GM19099 (cell line): ENCODE measurements around the gene TSPAN2.

Experiments used
- POLR2A ChIP-seq: IDR thresholded peaks from 3 replicates; pipeline ENCODE4 v1.6.1; 2011; ENCODE audit warnings: low read depth; ENCODE audit not compliant: insufficient read length; ENCODE audit errors: extremely low read depth

TSPAN2 gene

DNA sequence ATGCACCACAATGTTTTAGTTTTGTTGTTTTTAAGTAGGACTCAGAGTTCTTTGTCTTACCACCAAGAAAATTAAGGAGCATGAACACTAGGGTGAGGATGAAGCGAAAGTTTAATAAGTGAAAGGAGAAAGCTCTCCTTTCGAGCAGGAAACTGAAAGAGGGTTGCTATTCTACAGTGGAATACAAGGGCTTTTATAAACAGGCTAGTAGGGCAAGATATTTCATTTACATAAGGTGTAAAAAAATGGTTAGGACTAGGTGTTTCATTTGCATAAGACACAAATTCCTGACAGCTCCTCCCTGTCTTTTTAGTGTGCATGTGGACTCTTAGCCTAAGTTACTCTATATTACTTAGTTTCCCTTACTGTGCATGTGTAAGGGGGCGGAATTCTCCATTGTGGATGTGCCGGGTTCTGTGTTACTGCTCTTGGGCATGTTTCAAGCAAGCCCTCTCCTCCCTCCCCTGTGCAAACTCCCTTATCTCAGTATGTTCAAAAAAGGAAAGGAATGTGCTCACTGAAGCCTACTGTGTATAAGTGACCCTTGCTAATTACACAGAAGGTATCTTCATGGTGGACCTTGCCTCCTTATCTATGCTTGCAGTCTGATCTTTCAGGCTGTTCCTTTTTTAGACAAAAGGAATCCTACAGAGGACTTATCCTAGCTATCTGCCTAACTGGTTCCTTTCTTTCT is 52.3 kb downstream of the TSPAN2 start:
- TF ChIP-seq POLR2A, result no peak

DNA sequence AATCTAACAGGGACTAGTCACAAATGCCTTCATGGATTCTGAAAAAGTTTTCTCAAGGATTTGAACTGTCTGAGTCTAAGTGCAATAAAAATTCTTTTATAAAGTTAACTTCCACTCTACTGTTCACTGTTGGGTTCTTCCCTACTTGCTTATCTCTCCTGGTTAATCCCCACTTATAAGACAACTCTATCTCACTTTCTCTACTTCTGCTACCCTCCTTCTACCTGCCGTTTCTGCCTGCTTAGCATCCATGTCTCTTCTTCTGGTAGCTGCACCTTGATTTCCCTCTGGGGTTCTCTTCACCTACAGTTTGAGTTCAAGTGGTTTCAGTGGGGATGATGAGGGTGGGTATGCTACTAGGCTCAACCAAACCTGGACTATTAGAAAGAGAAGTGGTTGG is 53.7 kb downstream of the TSPAN2 start:
- no peak for TF ChIP-seq POLR2A

DNA sequence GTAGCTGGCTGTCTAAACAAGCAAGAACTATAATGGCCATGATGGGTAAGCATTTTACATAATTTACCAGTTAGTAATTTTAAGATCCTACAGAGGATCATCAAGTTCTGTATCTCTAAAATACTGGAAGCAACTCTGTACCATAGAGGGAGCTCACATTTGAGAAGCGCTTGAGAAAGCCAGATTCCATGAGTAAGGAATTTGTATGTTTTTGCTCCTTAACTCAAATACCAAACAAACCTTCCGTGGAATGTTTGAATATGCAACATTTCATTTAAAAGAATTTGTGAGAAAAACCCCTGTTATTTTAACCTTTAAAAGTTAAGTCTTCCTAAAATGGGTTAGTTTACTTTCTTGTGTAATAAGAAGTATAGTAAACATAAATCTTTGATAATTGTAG is 57.7 kb downstream of the TSPAN2 start:
- no peak for TF ChIP-seq POLR2A

DNA sequence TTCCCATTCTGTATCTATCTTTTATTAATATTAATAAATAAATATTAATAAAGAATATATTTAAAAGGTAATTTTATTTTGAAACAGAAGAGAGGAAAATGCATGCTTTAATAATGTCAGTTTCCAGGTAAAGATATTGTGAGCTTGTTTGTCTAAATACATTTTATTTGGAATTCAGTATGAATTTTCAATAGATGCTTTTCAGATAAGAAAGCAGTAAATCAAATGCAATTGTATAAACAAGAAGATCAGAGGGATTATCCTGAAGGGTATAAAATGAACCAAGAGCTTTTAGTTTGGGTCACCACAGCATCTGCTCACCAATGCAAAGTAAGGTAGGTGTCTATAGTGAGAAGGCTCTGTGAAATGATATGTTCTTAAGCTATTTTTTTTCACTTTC is 59.8 kb downstream of the TSPAN2 start, which contains the start of gene TSHB:
Gene TSHB (plus strand): TSS at position 301 of the 400 bp plus-strand sequence. CDS start 3,537 bp downstream, outside the sequence.
- no peak for TF ChIP-seq POLR2A

DNA sequence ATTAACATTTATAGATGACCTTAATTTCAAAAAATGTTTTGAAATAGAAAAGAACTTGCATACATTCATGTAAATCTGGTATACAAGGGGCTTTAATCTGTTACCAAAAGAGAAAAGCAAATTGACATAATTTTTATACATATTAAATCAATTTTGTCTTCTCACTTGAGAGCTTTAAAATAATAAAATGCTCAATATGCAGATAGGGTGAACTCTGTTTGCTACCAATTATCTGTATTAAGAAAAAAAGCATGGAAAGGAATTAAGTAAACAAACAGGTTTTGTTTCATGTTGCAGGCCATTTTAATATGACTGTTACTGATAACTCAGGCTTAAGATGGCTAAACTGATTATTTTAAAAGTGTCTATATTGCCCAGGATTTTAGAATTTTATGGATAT is 65.7 kb downstream of the TSPAN2 start:
- TF ChIP-seq POLR2A, result no peak

DNA sequence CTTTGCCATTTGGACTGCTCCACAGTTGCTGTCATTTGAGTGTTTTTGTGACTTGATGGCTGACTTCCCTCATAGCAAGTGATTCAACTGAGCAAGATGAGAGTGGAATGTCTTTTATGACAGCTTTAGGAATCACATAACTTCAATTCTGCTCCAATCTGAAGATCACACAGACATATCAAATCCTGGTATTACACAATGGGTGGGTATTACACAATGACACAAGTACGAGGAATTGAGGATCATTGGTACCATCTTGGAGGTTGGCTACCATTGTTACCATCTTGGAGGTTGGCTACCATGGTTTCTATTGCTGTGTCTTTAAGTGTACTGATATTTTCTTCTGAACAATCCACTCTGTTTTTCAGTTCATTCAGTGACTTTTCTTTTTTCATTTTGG is 68.2 kb downstream of the TSPAN2 start:
- TF ChIP-seq POLR2A, result no peak

DNA sequence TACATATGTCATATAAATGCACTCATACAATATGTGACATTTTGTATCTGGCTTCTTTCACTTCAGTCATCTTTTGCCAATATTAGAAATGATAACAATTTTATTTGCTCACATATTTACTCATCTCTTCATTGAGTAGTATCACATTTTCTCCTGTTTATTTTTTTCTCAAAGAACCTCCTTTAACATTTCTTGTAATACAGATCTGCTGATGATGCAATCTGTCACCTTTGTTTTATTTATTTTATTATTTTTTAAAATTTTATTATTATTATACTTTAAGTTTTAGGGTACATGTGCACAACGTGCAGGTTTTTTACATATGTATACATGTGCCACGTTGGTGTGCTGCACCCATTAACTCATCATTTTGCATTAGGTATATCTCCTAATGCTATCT is 75.5 kb downstream of the TSPAN2 start:
- TF ChIP-seq POLR2A, result no peak

DNA sequence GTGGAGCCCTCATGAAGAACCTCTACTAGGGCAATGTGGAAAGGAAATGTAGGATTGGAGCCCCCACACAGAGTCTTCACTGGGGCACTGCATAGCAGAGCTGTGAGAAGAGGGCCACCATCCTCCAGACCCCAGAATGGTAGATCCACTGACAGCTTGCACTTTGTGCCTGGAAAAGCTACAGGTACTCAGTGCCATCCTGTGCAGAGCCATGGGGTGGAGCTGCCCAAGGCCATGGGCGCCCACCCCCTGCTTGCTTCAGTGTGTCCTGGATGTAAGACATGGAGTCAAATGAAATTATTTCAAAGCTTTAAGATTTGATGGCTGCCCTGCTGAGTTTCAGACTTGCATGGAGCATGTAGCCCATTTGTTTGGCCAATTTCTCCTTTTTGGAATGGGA is 76.9 kb downstream of the TSPAN2 start:
- no peak for TF ChIP-seq POLR2A

DNA sequence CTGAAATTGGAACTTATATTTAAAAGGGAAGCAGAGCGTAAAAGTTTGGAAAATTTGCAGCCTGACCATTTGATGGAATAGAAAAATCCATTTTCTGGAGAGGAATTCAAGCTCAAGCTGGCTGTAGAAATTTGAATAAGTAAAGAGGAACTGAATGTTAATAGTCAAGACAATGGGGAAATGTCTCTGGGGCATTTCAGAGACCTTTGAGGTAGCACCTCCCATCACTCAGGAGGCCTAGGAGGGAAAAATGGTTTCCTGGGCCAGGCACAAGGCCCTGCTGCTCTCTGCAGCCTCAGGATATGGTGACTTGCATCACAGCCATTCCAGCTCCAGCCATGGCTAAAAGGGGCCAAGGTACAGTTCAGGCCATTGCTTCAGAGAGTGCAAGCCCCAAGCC is 77.3 kb downstream of the TSPAN2 start:
- no peak for TF ChIP-seq POLR2A

DNA sequence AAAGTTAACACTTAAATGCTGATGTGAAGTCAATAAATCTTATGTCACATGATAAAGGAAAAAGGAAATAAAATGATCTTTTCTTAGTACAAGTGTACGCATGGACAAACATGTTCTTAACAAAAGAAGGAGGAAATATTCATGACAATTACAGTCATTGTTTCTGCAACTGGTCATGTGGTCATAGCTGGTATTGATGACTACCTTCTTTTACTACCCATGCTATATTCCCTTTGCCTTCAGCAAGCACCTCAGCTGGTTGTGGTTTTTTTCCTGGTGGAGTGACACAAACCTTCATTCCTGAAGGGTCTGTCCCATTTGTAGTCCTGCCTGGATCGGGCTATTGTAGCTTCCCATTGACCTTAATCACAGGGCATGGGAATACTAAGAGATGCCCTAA is 83.1 kb downstream of the TSPAN2 start:
- no peak for TF ChIP-seq POLR2A
